GM23338 (cell line): ENCODE data around the gene ACAD9.

Source experiments
- CREB1 ChIP-seq: fragments of 250-450 bp; sonication (Bioruptor Pico); IDR thresholded peaks from 2 replicates; pipeline ENCODE4 v1.5.0; 2020; ENCODE audit warnings: low read depth, mild to moderate bottlenecking, moderate library complexity
- EZH2 ChIP-seq: fragments of 200-600 bp; sonication (generic); IDR thresholded peaks from one replicate; pipeline ENCODE4 v1.8.0; 2017; ENCODE audit warnings: antibody characterized with exemption, mild to moderate bottlenecking, low read depth; ENCODE audit not compliant: unreplicated experiment
- EZH2phosphoT487 ChIP-seq: fragments of 200-600 bp; sonication (generic); IDR thresholded peaks from one replicate; pipeline ENCODE4 v1.8.1; 2018; ENCODE audit warnings: antibody characterized with exemption; ENCODE audit not compliant: unreplicated experiment
- JUNB ChIP-seq: IDR thresholded peaks from one replicate; pipeline ENCODE4 v1.6.1; 2016; ENCODE audit warnings: antibody characterized with exemption; ENCODE audit not compliant: unreplicated experiment
- NANOG ChIP-seq: IDR thresholded peaks from 2 replicates; pipeline ENCODE4 v1.6.1; 2016; ENCODE audit warnings: antibody characterized with exemption, borderline replicate concordance
- POLR2AphosphoS5 ChIP-seq: IDR thresholded peaks from 2 replicates; pipeline ENCODE4 v1.6.1; 2016; ENCODE audit warnings: antibody characterized with exemption, low read depth
- STAT1 ChIP-seq: IDR thresholded peaks from one replicate; pipeline ENCODE4 v1.6.1; 2016; ENCODE audit warnings: antibody characterized with exemption; ENCODE audit not compliant: unreplicated experiment
- ZNF114 ChIP-seq: fragments of 250-450 bp; sonication (Bioruptor Pico); IDR thresholded peaks from 2 replicates; pipeline ENCODE4 v1.5.0; 2020; ENCODE audit warnings: mild to moderate bottlenecking, moderate library complexity
- ZNF331 ChIP-seq: fragments of 250-450 bp; sonication (Bioruptor Pico); IDR thresholded peaks from 2 replicates; pipeline ENCODE4 v1.5.0; 2020; ENCODE audit warnings: low read depth, mild to moderate bottlenecking, moderate library complexity
- TF ChIP-seq, protein P1 (sequence below), 2 experiments: fragments of 200-600 bp in 1 of 2; sonication (generic) in 1 of 2; conservative IDR thresholded peaks; 2 replicates each; pipeline versions ENCODE4 v1.5.1 to v1.6.1; 2016 to 2017; ENCODE audit warnings: antibody characterized with exemption in 2 of 2, low read depth in 2 of 2, mild to moderate bottlenecking in 2 of 2, moderate library complexity in 1 of 2
- TF ChIP-seq, protein P2 (sequence below): IDR thresholded peaks from one replicate; pipeline ENCODE4 v1.6.1; 2018; ENCODE audit warnings: antibody characterized with exemption; ENCODE audit not compliant: unreplicated experiment
- TF ChIP-seq, protein P3 (sequence below): fragments of 250-450 bp; sonication (Bioruptor Pico); IDR thresholded peaks from 2 replicates; pipeline ENCODE4 v1.5.0; 2020; ENCODE audit warnings: mild to moderate bottlenecking, moderate library complexity

DNA sequence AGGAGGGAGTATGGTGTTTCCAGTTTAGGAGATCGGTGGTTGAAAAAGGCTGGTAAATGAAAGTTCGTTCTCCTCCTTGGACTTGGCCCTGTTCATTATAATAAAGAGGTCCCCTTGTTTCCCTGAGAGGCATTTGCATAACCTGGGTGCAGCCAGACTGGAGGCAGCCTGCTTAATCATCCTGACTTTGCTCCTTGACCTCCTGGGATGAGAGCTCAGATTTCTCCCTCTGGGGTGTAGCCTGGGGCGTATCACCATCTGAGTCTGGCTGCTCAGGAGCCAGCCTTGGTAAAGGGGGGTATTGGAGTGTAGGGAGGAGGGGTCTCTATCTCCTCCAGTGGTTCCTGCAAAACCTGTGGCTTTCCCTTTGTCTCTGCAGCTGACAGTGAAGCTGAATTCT is 21.3 kb upstream of the ACAD9 start:
- TF ChIP-seq, protein P1, sequence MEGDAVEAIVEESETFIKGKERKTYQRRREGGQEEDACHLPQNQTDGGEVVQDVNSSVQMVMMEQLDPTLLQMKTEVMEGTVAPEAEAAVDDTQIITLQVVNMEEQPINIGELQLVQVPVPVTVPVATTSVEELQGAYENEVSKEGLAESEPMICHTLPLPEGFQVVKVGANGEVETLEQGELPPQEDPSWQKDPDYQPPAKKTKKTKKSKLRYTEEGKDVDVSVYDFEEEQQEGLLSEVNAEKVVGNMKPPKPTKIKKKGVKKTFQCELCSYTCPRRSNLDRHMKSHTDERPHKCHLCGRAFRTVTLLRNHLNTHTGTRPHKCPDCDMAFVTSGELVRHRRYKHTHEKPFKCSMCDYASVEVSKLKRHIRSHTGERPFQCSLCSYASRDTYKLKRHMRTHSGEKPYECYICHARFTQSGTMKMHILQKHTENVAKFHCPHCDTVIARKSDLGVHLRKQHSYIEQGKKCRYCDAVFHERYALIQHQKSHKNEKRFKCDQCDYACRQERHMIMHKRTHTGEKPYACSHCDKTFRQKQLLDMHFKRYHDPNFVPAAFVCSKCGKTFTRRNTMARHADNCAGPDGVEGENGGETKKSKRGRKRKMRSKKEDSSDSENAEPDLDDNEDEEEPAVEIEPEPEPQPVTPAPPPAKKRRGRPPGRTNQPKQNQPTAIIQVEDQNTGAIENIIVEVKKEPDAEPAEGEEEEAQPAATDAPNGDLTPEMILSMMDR (conservative IDR thresholded peaks at IDR 0.05; ENCODE audit: low read depth in 2 of 2) = no peak
- TF ChIP-seq, protein P2, sequence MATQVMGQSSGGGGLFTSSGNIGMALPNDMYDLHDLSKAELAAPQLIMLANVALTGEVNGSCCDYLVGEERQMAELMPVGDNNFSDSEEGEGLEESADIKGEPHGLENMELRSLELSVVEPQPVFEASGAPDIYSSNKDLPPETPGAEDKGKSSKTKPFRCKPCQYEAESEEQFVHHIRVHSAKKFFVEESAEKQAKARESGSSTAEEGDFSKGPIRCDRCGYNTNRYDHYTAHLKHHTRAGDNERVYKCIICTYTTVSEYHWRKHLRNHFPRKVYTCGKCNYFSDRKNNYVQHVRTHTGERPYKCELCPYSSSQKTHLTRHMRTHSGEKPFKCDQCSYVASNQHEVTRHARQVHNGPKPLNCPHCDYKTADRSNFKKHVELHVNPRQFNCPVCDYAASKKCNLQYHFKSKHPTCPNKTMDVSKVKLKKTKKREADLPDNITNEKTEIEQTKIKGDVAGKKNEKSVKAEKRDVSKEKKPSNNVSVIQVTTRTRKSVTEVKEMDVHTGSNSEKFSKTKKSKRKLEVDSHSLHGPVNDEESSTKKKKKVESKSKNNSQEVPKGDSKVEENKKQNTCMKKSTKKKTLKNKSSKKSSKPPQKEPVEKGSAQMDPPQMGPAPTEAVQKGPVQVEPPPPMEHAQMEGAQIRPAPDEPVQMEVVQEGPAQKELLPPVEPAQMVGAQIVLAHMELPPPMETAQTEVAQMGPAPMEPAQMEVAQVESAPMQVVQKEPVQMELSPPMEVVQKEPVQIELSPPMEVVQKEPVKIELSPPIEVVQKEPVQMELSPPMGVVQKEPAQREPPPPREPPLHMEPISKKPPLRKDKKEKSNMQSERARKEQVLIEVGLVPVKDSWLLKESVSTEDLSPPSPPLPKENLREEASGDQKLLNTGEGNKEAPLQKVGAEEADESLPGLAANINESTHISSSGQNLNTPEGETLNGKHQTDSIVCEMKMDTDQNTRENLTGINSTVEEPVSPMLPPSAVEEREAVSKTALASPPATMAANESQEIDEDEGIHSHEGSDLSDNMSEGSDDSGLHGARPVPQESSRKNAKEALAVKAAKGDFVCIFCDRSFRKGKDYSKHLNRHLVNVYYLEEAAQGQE = no peak
- TF ChIP-seq EZH2 = no peak
- TF ChIP-seq STAT1 = no peak
- TF ChIP-seq CREB1 (CRISPR knock-in tag) = no peak
- no peak for TF ChIP-seq POLR2AphosphoS5
- TF ChIP-seq EZH2phosphoT487 = no peak
- TF ChIP-seq ZNF331 = no peak
- TF ChIP-seq ZNF114 (CRISPR knock-in tag) = no peak
- TF ChIP-seq, protein P3, sequence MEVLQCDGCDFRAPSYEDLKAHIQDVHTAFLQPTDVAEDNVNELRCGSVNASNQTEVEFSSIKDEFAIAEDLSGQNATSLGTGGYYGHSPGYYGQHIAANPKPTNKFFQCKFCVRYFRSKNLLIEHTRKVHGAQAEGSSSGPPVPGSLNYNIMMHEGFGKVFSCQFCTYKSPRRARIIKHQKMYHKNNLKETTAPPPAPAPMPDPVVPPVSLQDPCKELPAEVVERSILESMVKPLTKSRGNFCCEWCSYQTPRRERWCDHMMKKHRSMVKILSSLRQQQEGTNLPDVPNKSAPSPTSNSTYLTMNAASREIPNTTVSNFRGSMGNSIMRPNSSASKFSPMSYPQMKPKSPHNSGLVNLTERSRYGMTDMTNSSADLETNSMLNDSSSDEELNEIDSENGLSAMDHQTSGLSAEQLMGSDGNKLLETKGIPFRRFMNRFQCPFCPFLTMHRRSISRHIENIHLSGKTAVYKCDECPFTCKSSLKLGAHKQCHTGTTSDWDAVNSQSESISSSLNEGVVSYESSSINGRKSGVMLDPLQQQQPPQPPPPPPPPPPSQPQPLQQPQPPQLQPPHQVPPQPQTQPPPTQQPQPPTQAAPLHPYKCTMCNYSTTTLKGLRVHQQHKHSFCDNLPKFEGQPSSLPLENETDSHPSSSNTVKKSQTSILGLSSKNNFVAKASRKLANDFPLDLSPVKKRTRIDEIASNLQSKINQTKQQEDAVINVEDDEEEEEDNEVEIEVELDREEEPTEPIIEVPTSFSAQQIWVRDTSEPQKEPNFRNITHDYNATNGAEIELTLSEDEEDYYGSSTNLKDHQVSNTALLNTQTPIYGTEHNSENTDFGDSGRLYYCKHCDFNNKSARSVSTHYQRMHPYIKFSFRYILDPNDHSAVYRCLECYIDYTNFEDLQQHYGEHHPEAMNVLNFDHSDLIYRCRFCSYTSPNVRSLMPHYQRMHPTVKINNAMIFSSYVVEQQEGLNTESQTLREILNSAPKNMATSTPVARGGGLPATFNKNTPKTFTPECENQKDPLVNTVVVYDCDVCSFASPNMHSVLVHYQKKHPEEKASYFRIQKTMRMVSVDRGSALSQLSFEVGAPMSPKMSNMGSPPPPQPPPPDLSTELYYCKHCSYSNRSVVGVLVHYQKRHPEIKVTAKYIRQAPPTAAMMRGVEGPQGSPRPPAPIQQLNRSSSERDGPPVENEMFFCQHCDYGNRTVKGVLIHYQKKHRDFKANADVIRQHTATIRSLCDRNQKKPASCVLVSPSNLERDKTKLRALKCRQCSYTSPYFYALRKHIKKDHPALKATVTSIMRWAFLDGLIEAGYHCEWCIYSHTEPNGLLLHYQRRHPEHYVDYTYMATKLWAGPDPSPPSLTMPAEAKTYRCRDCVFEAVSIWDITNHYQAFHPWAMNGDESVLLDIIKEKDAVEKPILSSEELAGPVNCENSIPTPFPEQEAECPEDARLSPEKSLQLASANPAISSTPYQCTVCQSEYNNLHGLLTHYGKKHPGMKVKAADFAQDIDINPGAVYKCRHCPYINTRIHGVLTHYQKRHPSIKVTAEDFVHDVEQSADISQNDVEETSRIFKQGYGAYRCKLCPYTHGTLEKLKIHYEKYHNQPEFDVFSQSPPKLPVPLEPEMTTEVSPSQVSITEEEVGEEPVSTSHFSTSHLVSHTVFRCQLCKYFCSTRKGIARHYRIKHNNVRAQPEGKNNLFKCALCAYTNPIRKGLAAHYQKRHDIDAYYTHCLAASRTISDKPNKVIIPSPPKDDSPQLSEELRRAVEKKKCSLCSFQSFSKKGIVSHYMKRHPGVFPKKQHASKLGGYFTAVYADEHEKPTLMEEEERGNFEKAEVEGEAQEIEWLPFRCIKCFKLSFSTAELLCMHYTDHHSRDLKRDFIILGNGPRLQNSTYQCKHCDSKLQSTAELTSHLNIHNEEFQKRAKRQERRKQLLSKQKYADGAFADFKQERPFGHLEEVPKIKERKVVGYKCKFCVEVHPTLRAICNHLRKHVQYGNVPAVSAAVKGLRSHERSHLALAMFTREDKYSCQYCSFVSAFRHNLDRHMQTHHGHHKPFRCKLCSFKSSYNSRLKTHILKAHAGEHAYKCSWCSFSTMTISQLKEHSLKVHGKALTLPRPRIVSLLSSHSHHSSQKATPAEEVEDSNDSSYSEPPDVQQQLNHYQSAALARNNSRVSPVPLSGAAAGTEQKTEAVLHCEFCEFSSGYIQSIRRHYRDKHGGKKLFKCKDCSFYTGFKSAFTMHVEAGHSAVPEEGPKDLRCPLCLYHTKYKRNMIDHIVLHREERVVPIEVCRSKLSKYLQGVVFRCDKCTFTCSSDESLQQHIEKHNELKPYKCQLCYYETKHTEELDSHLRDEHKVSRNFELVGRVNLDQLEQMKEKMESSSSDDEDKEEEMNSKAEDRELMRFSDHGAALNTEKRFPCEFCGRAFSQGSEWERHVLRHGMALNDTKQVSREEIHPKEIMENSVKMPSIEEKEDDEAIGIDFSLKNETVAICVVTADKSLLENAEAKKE = no peak
- TF ChIP-seq NANOG = no peak
- no peak for TF ChIP-seq JUNB
